GM18517 (cell line): ENCODE data around the gene CEMIP.
"Not testable (repeated sequence)": the region's sequence is repeated elsewhere in the genome, so short reads cannot be mapped to it uniquely, and the experiment has no call there.

Experiments used
- ATAC-seq: cut with Tn5 transposase; IDR thresholded peaks from one replicate; pipeline ENCODE4 v1.9.1; 2021; ENCODE audit warnings: mild to moderate bottlenecking, moderate library complexity; ENCODE audit not compliant: unreplicated experiment

Gene CEMIP

GRCh38 chr15:80945605-80946004 is 166.4 kb downstream of the CEMIP start:
- no peak for ATAC-seq

DNA sequence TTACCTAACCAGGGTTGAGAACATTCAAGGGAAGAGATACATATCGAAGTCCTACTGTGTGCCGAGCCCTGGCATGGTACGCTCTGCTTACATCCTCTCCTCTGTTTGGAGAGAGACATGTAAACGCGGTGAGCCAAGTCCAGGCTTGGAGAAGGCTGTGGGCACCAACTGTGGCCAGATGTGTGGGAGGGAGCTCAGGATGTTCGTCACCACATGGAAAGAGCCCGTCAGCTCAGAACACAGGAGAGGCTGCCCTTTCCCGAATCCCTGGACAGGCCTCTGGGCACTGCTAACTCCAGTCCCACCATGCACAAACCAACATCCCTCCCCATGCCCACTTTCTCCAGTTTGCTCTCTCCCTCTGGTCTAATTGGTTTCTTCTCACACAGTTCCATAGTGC is 167.4 kb downstream of the CEMIP start:
- no peak for ATAC-seq

GRCh38 chr15:80948651-80949292 is 169.6 kb downstream of the CEMIP start:
- no peak for ATAC-seq

GRCh38 chr15:80949756-80950155 is 170.6 kb downstream of the CEMIP start:
- ATAC-seq: no peak

GRCh38 chr15:80950291-80951078 is 171.3 kb downstream of the CEMIP start:
- ATAC-seq: no peak

DNA sequence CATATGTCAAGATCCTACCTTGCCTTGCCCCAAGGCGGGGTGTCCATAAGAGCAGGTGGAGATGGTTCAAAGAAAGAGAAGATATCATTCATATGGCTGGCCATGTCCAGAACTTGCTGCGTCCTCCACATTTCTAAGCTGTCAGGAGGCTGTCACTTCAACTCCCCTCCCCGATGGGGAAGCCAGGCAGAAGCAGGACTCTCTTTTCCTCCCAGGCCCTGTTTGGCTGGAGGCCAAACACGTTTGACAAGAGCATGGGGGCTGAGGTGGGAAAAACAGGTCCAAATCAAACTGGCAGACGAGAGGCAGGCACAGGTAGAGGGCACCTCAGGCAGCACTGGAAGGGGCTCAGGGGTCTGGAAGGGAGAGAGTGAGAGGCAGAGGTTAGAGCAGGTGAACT is 172.8 kb downstream of the CEMIP start:
- no peak for ATAC-seq

DNA sequence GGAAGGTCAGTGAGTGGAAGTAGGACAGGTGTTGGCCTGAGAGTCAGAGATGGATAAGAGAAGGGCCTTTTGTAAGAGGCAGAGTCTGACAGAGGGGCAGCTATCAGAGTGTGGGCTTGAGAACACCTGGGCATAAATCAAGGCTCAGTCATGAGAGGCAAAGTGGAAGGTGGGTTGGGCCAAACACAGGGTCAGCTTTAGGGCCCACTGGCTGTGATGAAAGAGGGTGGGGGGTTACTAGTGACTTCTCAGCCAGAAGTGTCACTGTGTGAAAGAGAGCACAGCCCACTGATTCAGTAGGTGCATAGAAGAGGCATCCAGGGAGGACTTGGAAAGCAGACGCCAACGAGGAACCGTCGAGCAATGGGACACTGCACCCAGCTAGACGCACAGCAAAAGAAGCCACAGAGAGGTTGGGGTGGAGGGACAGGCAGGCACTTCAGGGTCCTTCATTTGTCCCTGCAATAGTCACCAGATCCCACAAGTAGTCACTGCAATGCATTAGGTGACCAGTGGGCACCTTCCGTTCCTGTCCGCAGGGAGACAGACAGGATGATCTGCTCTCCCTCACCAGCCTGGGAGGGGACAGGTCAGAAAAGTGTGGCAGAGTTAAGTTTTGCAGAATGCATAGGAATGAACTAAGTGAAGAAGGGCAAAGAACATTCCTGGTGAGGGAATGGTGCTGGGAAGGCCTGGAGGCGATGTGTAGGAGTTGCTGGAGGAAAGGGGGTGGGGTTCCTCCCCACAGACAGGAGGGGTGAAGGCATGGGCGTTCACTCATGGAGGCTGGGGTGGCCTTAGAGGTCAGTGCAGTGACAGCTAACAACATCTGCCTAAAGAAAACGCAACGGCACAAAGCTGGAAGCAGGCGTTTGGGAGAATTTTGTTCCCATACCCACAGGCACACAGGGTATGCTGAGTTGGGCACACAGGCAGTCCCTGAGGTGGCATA is 174.1 kb downstream of the CEMIP start:
- no peak for ATAC-seq

DNA sequence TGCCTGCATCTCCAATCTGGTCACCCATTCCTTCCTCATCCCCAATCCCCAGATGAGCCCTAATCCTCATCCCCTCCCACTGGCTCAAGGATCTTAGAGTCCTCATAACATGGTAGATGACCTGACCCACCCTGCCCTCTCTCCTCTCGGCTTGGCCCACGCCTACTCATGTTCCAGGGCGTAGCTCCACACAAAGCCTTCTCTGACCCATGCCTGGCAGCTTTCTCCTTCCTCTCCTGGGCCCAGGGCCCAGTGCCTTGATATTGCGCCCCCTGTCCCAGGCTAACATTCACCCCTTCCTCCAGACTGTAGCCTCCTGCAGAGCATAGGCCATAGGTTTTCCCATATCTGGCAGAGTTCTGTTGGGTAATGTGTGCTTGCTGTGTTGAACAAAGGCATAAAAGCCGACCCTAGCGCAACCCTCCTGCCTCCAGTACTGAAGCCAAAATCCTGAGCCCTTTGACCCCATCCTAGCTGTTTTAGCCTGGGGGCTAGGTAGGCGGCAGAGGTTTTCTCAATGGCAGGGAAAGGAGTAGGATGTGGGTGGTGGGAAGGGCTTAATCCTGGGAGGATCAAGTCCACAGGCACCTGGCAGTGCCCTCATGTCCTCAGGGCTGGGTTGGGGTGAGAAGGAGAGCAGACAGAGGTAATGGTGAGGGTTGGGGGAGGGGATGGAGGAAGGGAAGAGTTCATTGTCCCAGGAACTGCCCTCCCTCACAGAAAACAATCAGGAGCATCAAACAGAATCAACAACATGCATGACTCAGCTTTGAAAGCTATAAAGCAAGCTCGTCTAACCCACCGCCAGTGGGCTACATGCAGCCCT is 175.0 kb downstream of the CEMIP start:
- ATAC-seq: no peak

GRCh38 chr15:80955571-80956452 is 176.6 kb downstream of the CEMIP start:
- ATAC-seq: not testable (repeated sequence)

GRCh38 chr15:80957556-80957955 is 178.4 kb downstream of the CEMIP start:
- no peak for ATAC-seq

DNA sequence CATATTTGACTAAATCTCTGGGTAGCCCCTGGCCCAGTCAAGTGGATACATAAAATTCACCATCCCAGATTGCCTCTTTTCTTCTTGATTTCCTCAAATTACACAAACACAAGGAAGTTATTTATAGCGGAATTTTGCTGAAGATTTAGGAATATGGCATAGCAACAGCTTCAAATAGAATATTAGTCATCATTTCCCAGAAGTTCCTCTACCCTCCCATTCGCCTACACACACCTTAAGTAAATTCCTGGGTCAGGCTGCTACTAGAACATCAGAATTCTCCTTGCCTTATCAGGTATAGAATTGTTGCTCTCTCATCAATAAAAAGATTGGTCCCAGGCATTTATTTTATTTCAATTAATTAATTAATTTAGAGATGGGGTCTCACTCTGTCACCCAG is 178.8 kb downstream of the CEMIP start:
- no peak for ATAC-seq

DNA sequence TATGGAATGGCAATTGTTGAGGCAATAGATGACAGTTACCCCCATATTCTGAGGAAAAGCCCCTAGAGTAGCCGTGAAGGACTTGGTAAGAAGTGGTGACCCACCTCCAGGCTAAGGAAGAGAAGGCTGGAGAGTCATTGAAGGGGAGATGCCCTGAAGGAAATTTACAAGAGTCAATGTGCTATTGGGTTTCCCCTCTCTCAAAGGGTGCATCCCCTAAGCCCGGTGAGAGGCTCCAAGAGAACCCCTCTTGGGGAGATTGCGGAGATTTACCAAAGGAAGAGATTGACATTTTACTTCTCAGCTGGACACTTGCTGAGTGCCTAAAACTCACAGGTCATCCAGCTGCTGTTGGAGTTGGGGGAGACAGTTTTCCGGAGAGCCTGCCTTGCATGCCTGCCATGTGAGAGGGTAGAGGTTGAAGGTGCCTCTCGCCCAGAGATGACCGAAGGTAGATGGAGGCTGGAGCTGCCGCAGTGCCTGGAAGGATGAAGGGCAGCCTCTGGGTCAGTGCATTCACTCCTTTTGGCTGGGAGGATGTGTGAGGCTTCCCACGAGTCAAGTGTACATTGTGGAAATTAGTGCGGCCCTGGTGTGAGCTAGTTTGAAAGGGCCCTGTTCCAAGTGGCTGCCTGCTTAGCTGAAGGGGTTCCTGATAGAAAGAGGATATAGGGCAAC is 179.8 kb downstream of the CEMIP start:
- no peak for ATAC-seq

DNA sequence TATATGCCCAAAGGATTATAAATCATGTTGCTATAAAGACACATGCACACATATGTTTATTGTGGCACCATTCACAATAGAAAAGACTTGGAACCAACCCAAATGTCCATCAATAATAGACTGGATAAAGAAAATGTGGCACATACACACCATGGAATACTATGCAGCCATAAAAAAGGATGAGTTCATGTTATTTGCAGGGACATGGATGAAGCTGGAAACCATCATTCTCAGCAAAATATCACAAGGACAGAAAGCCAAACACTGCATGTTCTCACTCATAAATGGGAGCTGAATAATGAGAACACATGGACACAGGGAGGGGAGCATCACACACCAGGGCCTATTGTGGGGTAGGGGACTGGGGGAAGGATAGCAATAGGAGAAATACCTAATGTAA is 186.3 kb downstream of the CEMIP start:
- ATAC-seq: not testable (repeated sequence)

DNA sequence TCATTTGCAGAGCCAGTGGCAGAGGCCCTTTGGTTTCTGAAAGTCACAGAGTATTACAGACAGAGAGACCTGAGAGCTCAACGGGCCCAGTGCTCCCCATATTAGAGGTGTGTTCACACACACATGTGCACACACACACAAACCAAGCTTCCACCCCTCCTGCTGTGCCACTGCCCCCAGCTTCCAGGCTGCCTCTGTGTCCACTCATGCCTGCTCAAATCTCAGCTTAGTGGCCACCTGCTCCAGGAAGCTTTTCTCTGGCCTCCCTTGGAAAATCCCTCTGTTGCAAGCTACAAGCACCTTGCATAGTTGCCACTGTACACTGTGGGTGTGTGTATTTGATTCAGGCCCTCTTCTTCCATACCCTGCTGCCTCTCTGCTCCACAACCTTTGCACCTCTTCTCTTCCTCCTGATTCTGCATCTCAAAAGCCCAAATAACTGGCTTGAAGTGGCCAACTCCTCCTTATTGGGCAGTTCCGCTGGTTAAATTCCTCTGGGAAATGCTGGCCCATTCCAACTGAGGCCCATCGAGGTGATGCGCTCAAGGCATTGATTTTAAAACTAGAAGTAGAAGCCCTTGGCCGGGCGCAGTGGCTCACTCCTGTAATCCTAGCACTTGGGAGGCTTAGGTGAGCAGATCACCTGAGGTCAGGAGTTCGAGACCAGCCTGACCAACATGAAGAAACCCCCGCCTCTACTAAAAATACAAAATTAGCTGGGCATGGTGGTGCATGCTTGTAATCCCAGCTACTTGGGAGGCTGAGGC is 187.4 kb downstream of the CEMIP start:
- ATAC-seq: no peak

- ATAC-seq: no peak
Measured at GRCh38 chr15:80967451-80967850, 188.3 kb downstream of the CEMIP start.

GRCh38 chr15:80967991-80968510 is 188.9 kb downstream of the CEMIP start:
- no peak for ATAC-seq

DNA sequence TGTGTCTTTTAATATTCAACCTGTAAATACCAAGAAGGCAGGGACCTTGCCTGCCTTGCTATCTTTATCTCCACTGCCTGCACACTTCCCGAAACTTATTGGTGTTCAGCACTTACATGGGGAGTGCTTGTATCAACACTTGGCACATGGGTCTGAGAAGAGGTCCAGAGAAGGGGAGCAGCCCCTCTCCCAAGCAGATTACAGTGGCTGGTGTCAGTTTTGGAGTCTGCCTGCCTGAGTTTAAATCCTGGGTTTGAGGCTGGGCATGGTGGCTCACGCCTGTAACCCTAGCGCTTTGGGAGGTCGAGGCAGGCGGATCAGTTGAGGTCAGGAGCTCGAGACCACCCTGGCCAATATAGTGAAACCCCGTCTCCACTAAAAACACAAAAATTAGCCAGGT is 190.1 kb downstream of the CEMIP start:
- no peak for ATAC-seq

DNA sequence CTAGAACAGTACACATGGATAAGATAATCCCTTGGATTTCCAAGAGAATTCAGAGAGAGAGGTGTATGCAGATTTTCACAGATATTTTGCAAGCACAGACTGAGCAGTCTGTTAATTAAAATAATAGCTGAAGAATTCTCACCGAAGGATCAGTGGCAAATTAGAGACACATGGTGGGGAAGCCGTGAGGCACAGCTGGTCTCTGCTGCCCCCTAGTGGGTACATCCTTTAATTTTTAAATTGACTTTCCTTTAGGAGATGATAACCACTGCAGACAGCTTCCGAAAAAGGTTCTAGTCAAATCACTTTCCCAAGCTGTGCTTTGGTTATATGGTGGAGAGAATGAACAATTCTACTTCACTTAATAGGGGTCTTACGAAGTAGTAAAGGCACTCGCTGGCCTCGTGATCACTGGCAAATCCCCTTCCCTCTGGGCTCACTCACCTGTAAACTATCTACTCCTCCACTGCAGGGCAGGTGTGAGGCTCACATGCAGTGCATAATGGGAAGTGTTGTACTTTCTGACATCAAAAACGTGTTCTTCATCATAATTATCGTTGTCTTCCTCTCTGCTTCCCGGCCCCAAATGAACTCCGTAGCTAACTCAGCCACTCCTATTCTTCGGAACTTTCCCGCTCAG is 191.0 kb downstream of the CEMIP start:
- no peak for ATAC-seq
